Activated CD8-positive, alpha-beta T cell treated with anti-CD3 and anti-CD28 coated beads for 36 hours (primary cell): ENCODE data around the gene LMBRD1. TPM values are rescaled to one million over a fixed set of nuclear protein-coding genes. Genes with fewer than 3 reads are reported as not detected.

Experiments used
- ATAC-seq: fragments of 200-7000 bp; cut with Tn5 transposase; one replicate; pipeline ENCODE4 v1.10.0; 2021; ENCODE audit warnings: mild to moderate bottlenecking, moderate library complexity
- CTCF ChIA-PET: fragments of 350-600 bp; sonication (Branson Sonifier 250); formaldehyde crosslinking; loops from one replicate; lab custom pipeline; 2021; ENCODE audit warnings: antibody characterized with exemption; lab: Charles Lee
- POLR2A ChIA-PET: fragments of 350-600 bp; sonication (Branson Sonifier 250); formaldehyde crosslinking; loops from one replicate; lab custom pipeline; 2021; ENCODE audit warnings: antibody characterized with exemption; lab: Charles Lee
- DNase-seq: peaks from one replicate; pipeline ENCODE4 v3.0.0-alpha.2; 2020
- H3K27ac Mint-ChIP-seq: one replicate; pipeline ENCODE4 v1.8.0; 2021; ENCODE audit warnings: mild to moderate bottlenecking, mixed read lengths
- H3K27me3 Mint-ChIP-seq: one replicate; pipeline ENCODE4 v1.8.0; 2021; ENCODE audit warnings: mixed read lengths
- H3K36me3 Mint-ChIP-seq: one replicate; pipeline ENCODE4 v1.8.0; 2021; ENCODE audit warnings: low read depth, mixed read lengths
- H3K4me1 Mint-ChIP-seq: one replicate; pipeline ENCODE4 v1.8.0; 2021; ENCODE audit warnings: low read depth, mixed read lengths
- H3K4me3 Mint-ChIP-seq: one replicate; pipeline ENCODE4 v1.8.0; 2021; ENCODE audit warnings: mild to moderate bottlenecking, moderate library complexity, mixed read lengths
- H3K9me3 Mint-ChIP-seq: one replicate; pipeline ENCODE4 v1.8.0; 2021; ENCODE audit warnings: mixed read lengths
- intact Hi-C: fragments of 100-400 bp; cut with micrococcal nuclease; formaldehyde crosslinking; loops from one replicate; pipeline ENCODE4 v1.10.0; 2022
- total RNA-seq, 2 experiments: library from RNA; stranded (reverse); gene quantifications; one replicate each; pipeline ENCODE4 v1.2.3, GENCODE V29; 2021
- TF ChIP-seq, protein P1 (sequence below): fragments of 200-600 bp; IDR thresholded peaks from one replicate; pipeline ENCODE4 v1.8.0; 2022; ENCODE audit warnings: antibody characterized with exemption, mild to moderate bottlenecking

The LMBRD1 gene
- total RNA-seq, 2 experiments from 2014 or later: 14.6 to 15.9 TPM

GRCh38 chr6:69820438-69820837, 23.6 kb upstream of the LMBRD1 start:
- ChIA-PET CTCF (no interaction called here), POLR2A (no interaction called here)
- DNase-seq (no peak), ATAC-seq (no peak)
- Mint-ChIP-seq H3K27me3 (no peaks in the 10 kb centered on the region), H3K9me3 (no peaks in the 10 kb centered on the region), H3K27ac (no peak overlapping the region), H3K4me1 (peaks cover 17% of the 10 kb centered on the region), H3K36me3 (no peaks in the 10 kb centered on the region), H3K4me3 (no peak overlapping the region)
- TF ChIP-seq, protein P1, sequence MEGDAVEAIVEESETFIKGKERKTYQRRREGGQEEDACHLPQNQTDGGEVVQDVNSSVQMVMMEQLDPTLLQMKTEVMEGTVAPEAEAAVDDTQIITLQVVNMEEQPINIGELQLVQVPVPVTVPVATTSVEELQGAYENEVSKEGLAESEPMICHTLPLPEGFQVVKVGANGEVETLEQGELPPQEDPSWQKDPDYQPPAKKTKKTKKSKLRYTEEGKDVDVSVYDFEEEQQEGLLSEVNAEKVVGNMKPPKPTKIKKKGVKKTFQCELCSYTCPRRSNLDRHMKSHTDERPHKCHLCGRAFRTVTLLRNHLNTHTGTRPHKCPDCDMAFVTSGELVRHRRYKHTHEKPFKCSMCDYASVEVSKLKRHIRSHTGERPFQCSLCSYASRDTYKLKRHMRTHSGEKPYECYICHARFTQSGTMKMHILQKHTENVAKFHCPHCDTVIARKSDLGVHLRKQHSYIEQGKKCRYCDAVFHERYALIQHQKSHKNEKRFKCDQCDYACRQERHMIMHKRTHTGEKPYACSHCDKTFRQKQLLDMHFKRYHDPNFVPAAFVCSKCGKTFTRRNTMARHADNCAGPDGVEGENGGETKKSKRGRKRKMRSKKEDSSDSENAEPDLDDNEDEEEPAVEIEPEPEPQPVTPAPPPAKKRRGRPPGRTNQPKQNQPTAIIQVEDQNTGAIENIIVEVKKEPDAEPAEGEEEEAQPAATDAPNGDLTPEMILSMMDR: no peak
- intact Hi-C loops: no loop called here

GRCh38 chr6:69820018-69820417, 23.2 kb upstream of the LMBRD1 start:
- CTCF ChIA-PET: no interaction called here
- intact Hi-C loops: no loop called here
- Mint-ChIP-seq H3K27me3 (no peaks in the 10 kb centered on the region), H3K9me3 (no peaks in the 10 kb centered on the region), H3K4me3 (no peak overlapping the region), H3K27ac (no peak overlapping the region), H3K4me1 (peaks cover 22% of the 10 kb centered on the region), H3K36me3 (no peaks in the 10 kb centered on the region)
- POLR2A ChIA-PET: no interaction called here
- TF ChIP-seq, protein P1: no peak
- ATAC-seq (peak; percentile 37), DNase-seq (no peak)

DNA sequence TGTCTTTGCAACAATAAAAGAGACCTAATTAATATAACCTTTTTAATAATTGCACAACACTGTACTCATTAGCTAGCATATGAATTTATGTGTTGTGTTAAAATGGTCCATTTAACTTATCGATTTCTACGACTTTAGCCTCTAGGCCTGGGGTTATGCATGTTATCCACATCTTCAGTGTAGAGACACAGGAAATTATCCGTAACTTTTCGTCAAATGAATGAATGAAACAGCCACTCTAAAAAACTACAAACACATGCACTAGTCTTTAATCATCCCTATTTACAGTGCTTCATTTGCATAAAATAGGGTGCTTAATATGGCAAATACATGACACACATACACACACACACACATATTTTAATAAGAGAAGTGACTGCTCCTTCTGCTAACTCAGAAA, 22.3 kb upstream of the LMBRD1 start:
- intact Hi-C loops: no loop called here
- H3K9me3 Mint-ChIP-seq: no peaks in the 10 kb centered on the region
- ATAC-seq (no peak), DNase-seq (no peak)
- no peaks in the 10 kb centered on the region for H3K27me3 Mint-ChIP-seq
- TF ChIP-seq, protein P1: no peak
- H3K27ac Mint-ChIP-seq: no peak overlapping the region
- CTCF ChIA-PET: no interaction called here
- H3K4me1 Mint-ChIP-seq: peaks cover 28% of the 10 kb centered on the region
- no peaks in the 10 kb centered on the region for H3K36me3 Mint-ChIP-seq
- H3K4me3 Mint-ChIP-seq: no peak overlapping the region
- POLR2A ChIA-PET: no interaction called here

- ChIA-PET POLR2A (no interaction called here), CTCF (no interaction called here)
- TF ChIP-seq, protein P1: no peak
- Mint-ChIP-seq H3K27me3 (no peaks in the 10 kb centered on the region), H3K4me3 (no peak overlapping the region), H3K36me3 (no peaks in the 10 kb centered on the region), H3K4me1 (peaks cover 34% of the 10 kb centered on the region), H3K9me3 (no peaks in the 10 kb centered on the region), H3K27ac (no peak overlapping the region)
- ATAC-seq (no peak), DNase-seq (no peak)
- intact Hi-C loops: no loop called here
These were observed 21.6 kb upstream of the LMBRD1 start for GRCh38 chr6:69818223-69818930.

- Mint-ChIP-seq H3K9me3 (no peaks in the 10 kb centered on the region), H3K4me3 (no peak overlapping the region), H3K36me3 (no peaks in the 10 kb centered on the region), H3K27ac (no peak overlapping the region), H3K27me3 (no peaks in the 10 kb centered on the region), H3K4me1 (peaks cover 43% of the 10 kb centered on the region)
- TF ChIP-seq, protein P1: no peak
- CTCF ChIA-PET: interaction anchor here (7.0 kb wide), 1 partner anchor 18 kb away, joined by 64 read pairs; the partner anchor contains the start of gene LMBRD1
- POLR2A ChIA-PET: no interaction called here
- DNase-seq (no peak), ATAC-seq (no peak)
- intact Hi-C loops: loop anchor here (2.0 kb wide), 1 partner anchor 21 kb away; the partner anchor contains the start of gene LMBRD1
These were observed 20.5 kb upstream of the LMBRD1 start for GRCh38 chr6:69817358-69817757.
